Activated T-helper 17 cell treated with anti-CD3 and anti-CD28 coated beads, Interleukin-2, amount 50 U/mL, for 72 hours (primary cell): ENCODE measurements around the gene GNB1. TPM values are rescaled to one million over a fixed set of nuclear protein-coding genes. Genes with fewer than 3 reads are reported as not detected.

Experiments
- ATAC-seq: fragments of 150-1000 bp; cut with Tn5 transposase; replicated peaks from 2 replicates; pipeline ENCODE4 v1.10.0; 2021; ENCODE audit warnings: mild to moderate bottlenecking, moderate library complexity
- H3K27ac Mint-ChIP-seq: one replicate; pipeline ENCODE4 v1.8.0; 2022; ENCODE audit warnings: mixed read lengths
- H3K27me3 Mint-ChIP-seq: one replicate; pipeline ENCODE4 v1.8.0; 2022; ENCODE audit warnings: mixed read lengths
- H3K36me3 Mint-ChIP-seq: one replicate; pipeline ENCODE4 v1.8.0; 2022; ENCODE audit warnings: low read depth, mild to moderate bottlenecking, mixed read lengths
- H3K4me1 Mint-ChIP-seq: one replicate; pipeline ENCODE4 v1.8.0; 2022; ENCODE audit warnings: mixed read lengths
- H3K4me3 Mint-ChIP-seq: one replicate; pipeline ENCODE4 v1.8.0; 2022; ENCODE audit warnings: mild to moderate bottlenecking, mixed read lengths
- H3K9me3 Mint-ChIP-seq: one replicate; pipeline ENCODE4 v1.8.0; 2022; ENCODE audit warnings: mixed read lengths
- total RNA-seq, 2 donors: library from RNA; stranded (reverse); gene quantifications; one replicate each; pipeline ENCODE4 v1.2.3, GENCODE V29; 2022

GNB1 gene
- total RNA-seq, 2 donors from 2014 or later = 266 to 410 TPM

DNA sequence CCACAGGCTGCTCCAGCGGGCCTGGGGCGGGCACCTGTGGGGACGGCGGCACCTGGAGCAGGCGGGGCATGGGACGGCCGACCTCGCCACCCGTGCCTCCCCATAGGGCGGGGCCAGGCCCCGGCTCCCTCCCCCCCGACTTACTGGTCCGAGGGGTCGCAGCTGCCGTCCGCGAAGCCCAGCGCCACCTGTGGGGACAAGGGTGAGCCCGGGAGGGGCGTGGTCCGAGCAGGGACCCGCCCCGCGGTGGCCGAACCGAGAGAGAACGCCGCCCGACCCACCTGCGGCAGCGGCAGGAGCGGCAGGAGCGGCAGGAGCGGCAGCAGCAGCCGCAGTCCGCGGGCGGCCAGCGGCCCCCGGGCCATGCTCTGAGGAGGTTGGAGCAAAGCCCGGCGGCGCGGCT lies 28.0 kb upstream of the GNB1 start, which contains the start of gene TMEM52:
TMEM52 (minus strand) TSS at position 379 of the 403 bp plus-strand sequence; CDS start at position 365, 14 bp downstream.
- H3K4me3 Mint-ChIP-seq = peak within 1 kb of the TSS; percentile 49
- no peak within 1 kb of the TSS for H3K27ac Mint-ChIP-seq
- no peaks in the 10 kb centered on the region for H3K9me3 Mint-ChIP-seq
- H3K36me3 Mint-ChIP-seq = no peaks in the 10 kb centered on the region
- ATAC-seq = peak; percentile 40
- no peaks in the 10 kb centered on the region for H3K4me1 Mint-ChIP-seq
- no peaks in the 10 kb centered on the region for H3K27me3 Mint-ChIP-seq

DNA sequence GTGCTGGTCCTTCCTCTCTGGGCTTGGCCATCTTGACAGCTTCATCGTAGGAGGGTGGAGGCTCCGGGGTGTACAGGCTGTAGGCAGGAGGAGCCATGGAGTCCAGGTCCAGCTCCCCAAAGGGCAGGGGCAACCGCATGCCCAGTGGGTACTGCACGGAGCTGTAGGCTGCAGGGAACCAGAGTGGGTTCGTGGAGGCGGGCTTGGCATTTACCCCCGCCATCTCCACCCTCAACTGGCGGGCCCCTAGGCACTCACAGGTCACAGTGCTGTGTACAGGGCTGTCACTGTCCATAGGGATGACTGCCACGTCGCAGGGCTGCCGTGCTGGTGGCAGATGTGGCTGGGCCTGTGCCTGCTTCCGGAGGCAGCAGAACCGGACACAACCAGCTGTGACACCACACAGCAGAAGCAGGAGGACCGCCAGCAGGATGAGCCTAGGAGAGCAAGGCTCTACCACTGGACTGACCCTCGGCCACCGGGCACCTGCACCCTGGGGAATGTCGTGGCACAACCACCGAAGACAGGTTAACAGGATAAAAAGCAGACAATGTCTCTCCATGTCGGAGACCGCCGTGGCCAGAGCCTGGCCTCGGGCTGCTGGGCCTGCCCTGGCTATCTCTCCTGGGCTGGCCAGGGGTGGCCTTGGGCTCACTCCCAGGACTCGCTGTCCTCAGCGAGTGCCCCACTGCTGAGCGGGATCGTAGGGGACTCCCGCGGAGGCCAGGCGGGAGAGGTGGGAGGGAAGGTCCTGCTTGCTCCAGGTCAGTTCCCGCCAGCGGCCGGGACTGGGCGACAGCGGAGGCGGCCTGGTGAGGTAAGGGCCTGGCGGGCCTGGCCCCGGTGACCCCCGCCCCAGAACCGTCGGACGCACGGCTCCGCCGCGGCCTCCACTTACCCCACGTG lies 27.4 kb upstream of the GNB1 start:
- Mint-ChIP-seq H3K27me3 (no peaks in the 10 kb centered on the region), H3K36me3 (no peaks in the 10 kb centered on the region)
- ATAC-seq = no peak

DNA sequence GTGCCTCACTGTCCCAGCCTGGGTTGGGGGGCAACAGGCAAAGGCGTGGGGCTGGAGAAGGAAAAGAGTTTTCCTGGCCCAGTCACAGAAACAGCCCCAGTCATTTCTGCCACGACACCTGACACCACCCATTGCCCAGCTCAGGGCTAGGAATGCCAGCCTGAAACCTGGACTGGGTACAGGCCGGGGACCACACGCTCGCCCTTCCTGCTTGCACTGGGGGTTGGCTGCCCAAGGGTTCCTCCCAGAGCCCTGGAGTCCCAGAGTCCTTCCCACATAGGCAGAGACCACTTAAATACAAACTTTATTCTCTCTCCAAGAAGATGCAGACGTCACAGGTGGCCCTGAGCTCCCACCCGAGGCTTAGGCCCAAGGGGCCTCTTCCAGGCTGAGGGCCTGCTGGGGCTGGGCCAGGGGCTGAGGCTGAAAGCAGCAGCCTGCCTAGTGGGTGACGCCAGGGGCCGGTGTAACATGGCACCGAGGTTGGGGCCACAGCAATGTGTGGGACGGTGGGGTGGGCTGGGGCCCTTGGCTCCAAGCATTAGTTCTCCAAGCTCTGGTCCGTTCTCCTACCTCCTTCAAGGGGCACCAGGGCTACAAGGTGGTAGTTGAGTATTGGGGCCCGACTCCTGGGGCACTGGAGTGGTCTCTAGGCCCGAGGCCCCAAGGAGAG lies 26.6 kb upstream of the GNB1 start:
- peak overlapping the region; percentile 44 for H3K4me3 Mint-ChIP-seq
- no peaks in the 10 kb centered on the region for H3K27me3 Mint-ChIP-seq
- no peak overlapping the region for H3K27ac Mint-ChIP-seq
- no peaks in the 10 kb centered on the region for H3K36me3 Mint-ChIP-seq
- no peaks in the 10 kb centered on the region for H3K9me3 Mint-ChIP-seq
- no peak for ATAC-seq
- H3K4me1 Mint-ChIP-seq = no peaks in the 10 kb centered on the region

More for the DNA sequence above, 27.4 kb upstream of the GNB1 start:
- H3K9me3 Mint-ChIP-seq = no peaks in the 10 kb centered on the region
- H3K4me3 Mint-ChIP-seq = peak overlapping the region; percentile 44
- no peaks in the 10 kb centered on the region for H3K4me1 Mint-ChIP-seq
- no peak overlapping the region for H3K27ac Mint-ChIP-seq

DNA sequence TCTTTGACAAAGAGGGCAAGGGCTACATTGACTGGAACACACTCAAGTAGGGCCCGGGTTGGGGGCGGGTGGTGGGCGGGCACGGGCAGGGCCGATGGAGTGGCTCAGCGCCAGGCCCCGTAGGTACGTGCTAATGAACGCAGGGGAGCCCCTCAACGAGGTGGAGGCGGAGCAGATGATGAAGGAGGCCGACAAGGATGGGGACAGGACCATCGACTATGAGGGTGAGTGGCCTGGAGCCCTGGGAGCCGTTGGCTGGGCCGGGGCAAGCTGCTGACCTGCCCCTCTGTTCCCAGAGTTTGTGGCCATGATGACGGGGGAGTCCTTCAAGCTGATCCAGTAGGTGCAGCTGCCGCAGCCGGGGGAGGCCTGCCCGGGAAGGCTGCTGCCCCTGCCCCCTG lies 26.0 kb upstream of the GNB1 start:
- Mint-ChIP-seq H3K4me3 (no peak overlapping the region), H3K27ac (no peak overlapping the region)
- no peak for ATAC-seq

DNA sequence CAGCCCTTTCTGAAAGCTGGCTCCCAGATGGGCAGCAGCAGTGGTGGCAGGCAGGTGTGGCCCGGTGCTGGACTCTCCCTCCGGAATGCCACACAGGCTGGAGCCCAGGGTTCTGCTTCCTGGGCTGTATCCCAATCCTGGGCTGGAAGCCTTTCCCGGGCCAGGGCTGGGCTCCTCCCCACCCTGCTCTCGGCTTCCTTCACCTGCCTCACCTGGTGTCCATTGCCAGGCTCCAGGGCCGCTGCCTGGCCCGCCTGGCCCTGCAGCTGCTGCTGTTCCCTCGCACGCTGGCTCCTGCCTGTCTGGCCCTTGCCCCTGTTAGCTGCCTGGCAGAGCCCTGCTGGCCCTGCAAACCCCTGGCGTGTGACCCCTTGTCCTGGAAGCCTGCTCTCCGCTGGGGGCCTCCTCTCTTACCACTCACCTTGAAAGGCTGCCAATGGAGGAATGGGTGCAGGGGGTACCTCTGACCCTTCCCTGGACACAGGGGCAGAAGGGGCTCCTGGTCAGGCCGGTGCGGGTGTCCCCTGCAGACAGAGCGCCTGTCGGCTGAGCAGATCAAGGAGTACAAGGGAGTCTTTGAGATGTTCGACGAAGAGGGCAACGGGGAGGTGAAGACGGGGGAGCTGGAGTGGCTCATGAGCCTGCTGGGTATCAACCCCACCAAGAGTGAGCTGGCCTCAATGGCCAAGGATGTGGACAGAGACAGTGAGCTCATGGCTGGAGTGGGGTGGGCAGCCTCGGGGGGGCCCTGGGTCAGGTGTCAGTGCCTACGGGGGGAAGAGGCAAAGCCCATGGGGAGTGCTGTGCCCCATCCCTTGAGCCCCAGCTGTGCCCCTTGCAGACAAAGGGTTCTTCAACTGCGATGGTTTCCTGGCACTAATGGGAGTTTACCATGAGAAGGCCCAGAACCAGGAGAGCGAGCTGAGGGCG lies 25.3 kb upstream of the GNB1 start:
- Mint-ChIP-seq H3K4me1 (no peaks in the 10 kb centered on the region), H3K36me3 (no peaks in the 10 kb centered on the region), H3K27me3 (no peaks in the 10 kb centered on the region), H3K9me3 (no peaks in the 10 kb centered on the region), H3K4me3 (no peak overlapping the region), H3K27ac (no peak overlapping the region)
- no peak for ATAC-seq

More for the DNA sequence above, 26.0 kb upstream of the GNB1 start:
- Mint-ChIP-seq H3K36me3 (no peaks in the 10 kb centered on the region), H3K4me1 (no peaks in the 10 kb centered on the region), H3K27me3 (no peaks in the 10 kb centered on the region), H3K9me3 (no peaks in the 10 kb centered on the region)

DNA sequence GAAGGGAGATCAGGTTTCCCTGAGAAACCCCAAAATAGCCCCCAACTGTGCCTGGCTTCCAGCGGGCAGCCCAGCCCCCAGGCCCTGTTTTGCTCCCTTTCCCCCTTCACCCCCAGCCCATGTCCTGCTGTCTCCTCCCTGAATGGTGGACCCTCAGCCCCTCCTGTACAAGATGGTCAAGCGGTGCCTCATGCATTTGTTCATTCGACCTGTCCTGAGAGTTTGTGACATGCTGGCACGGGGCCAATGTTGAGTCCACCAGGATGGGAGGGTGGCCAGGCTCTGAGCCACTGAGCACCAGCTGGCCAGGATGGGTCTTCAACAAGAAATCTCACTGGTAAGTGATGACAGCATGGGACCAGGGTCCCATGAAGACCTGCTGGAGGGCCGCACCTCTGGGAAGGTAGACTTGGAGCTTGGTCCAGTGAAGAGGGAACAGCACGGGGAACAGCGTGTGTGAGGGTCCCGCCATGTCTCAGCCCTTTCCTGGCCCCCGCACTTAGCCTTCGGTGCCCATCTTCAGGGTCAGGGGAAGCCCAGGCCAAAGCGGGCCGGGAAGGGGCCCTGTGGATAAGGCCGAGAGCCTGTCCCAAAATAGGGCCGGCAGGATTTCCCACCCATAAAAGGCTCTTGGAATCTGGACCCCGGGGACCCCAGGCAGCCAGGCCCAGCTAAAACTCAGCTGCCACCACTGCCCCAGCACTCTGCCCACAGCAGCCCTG lies 24.2 kb upstream of the GNB1 start, which contains the start of gene CALML6:
CALML6 (plus strand) TSS at position 290 of the 722 bp plus-strand sequence; CDS start at position 311, 21 bp downstream.
- no peak for ATAC-seq
- Mint-ChIP-seq H3K36me3 (no peaks in the 10 kb centered on the region), H3K9me3 (no peaks in the 10 kb centered on the region), H3K4me1 (peaks cover under 1% of the 10 kb centered on the region), H3K27ac (no peak within 1 kb of the TSS), H3K27me3 (no peaks in the 10 kb centered on the region), H3K4me3 (no peak within 1 kb of the TSS)

DNA sequence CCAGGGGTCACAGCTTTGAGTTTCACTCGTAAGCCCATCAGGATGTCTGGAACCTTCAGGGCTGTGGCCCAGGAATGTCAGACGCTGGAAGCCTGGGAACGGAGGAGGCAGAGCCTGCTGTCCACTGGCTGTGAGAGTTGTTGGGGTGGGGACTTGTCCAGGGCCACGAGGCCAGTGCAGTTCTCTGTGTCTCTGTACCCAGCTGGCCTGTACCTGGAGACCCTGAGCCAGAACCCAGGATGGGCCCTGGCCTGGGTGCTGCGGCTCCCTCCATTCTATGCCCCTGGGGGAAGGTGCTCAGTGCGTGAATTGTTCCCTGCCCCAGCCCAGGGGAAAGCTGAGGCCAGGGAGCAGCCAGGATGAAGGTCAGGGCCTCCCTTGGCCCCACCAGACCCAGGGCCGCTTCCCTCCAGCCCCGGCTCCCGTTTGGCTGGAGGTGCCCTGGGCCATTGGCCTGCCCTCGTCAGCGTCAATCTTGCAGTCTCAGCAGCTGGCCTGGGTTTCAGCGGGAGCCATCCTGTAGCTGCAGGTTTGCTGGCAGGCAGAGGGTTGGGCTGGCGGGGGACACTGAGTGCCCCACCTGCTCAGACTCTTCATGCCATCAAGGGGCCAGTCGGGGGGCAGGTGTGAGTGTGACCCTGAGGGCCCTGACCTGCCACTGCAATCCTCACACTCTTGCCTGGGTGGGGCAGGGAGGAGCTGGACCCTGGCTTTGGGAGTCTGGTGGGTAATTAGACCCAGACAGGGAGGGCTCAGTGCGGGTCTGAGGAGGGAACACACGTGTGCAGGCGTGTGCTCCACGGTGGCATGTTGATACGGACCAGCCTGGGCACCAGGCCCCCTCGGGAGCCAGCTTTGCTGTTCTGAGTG lies 23.4 kb upstream of the GNB1 start:
- H3K4me3 Mint-ChIP-seq = no peak overlapping the region
- ATAC-seq = no peak
- no peaks in the 10 kb centered on the region for H3K9me3 Mint-ChIP-seq
- H3K4me1 Mint-ChIP-seq = peaks cover 3% of the 10 kb centered on the region
- H3K36me3 Mint-ChIP-seq = no peaks in the 10 kb centered on the region
- no peaks in the 10 kb centered on the region for H3K27me3 Mint-ChIP-seq
- no peak overlapping the region for H3K27ac Mint-ChIP-seq

DNA sequence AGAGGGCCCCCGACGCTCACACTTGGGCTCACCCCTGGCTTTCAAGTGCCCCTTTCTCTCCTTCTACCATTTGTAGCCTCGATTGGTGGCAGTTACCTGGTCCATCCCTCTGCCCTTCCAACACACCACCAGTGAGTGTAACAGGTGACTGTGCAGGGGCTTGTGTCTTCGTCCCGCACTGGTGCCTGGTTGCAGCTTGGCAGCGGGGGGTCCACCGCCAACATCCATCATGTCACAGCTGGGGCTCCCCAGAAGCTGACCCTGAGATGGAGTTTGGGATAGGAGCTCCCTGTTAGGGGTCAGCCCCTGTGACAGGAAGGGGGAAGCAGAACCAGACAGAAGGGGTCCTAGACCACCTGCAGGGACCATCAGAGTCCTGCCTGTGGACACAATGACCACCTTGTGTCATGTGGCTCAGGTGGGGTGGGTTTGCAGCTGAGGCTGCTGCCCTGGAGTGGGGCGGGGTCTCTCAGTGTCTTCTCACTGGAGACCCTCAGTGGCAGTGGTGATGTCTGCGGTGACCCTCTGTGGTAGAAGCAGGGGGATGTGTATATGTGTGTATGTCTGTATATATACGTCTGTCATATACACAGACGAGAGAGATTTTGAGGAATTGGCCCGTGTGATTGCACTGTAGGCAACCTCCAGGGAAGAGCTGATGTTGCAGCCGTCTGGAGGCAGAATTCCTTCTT lies 20.6 kb upstream of the GNB1 start:
- Mint-ChIP-seq H3K4me1 (peaks cover 4% of the 10 kb centered on the region), H3K9me3 (no peaks in the 10 kb centered on the region), H3K27ac (no peak overlapping the region), H3K27me3 (no peaks in the 10 kb centered on the region), H3K4me3 (no peak overlapping the region), H3K36me3 (no peaks in the 10 kb centered on the region)
- ATAC-seq = no peak

DNA sequence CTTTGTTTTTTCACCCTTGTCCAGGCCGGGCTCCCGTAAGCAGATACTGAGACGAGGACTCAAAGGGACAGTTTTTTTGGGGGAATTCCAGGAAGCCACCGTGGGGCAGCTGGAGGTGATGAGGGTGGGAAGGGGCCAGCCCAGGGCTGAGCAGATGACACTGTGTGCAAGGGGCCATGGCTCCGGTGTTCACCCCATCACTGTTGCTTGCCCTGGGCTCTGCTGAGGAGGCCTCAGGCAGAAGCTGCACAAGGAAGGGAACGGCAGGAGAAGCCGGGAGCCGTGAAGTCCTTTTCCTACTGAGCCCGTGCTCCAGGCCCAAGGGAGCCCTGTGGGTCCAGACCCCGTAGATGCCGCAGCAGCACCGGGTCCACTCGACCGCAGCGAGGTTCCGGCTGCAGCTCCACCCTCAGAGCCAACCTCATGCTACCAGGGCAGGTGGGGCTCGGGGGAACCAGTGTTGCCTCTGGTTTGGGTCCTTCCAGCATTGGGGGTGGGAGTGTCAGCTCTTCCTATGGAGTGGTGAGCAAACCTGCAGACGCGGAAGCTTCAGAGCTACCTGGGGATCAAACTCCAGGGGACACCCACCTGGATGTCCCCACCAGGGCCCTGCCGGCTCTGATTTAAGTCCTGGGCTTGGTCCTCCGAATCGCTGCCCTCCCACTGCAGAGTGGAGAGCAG lies 19.9 kb upstream of the GNB1 start:
- peak overlapping the region; percentile 85 for H3K4me3 Mint-ChIP-seq
- H3K4me1 Mint-ChIP-seq = peaks cover 10% of the 10 kb centered on the region
- H3K27ac Mint-ChIP-seq = peak overlapping the region; percentile 76
- no peaks in the 10 kb centered on the region for H3K9me3 Mint-ChIP-seq
- no peak for ATAC-seq
- H3K36me3 Mint-ChIP-seq = no peaks in the 10 kb centered on the region
- no peaks in the 10 kb centered on the region for H3K27me3 Mint-ChIP-seq

DNA sequence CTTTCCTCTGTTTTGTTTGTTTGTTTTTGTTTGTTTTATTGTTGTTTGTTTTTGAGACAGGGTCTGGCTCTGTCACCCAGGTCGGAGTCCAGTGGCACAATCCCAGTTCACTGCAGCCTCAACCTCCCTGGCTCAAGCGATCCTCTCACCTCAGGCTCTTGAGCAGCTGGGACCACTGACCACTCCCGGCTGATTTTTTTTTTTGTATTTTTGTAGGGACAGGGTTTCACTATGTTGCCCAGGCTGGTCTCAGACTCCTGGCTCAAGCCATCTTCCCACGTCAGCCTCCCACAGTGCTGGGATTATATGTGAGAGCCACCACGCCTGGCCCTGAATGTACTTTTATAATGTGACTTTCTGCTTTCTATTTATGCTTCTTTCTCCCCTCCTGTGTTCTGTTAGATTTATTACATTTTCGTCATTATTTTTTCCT lies 19.2 kb upstream of the GNB1 start:
- H3K27me3 Mint-ChIP-seq = no peaks in the 10 kb centered on the region
- no peaks in the 10 kb centered on the region for H3K36me3 Mint-ChIP-seq
- peak overlapping the region; percentile 85 for H3K4me3 Mint-ChIP-seq
- H3K4me1 Mint-ChIP-seq = peaks cover 10% of the 10 kb centered on the region
- no peak for ATAC-seq
- H3K9me3 Mint-ChIP-seq = no peaks in the 10 kb centered on the region
- H3K27ac Mint-ChIP-seq = peak overlapping the region; percentile 76

DNA sequence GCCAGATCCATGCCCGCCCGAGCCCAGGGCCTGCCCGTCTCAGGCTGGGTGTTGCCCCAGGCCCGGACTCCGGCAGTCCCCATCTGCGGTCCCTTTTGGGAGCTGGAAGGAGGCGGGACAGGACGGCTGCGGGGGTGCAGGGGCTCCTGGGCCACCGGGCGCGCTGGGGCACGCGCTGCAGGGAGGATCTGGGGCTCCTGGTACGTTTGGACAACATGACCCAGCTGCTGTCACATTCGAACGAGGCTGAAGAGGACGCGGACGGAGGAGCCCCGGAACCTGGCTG lies 17.6 kb upstream of the GNB1 start:
- no peak for ATAC-seq
- H3K36me3 Mint-ChIP-seq = no peaks in the 10 kb centered on the region
- peaks cover 10% of the 10 kb centered on the region for H3K4me1 Mint-ChIP-seq
- H3K27ac Mint-ChIP-seq = no peak overlapping the region
- no peaks in the 10 kb centered on the region for H3K27me3 Mint-ChIP-seq
- no peaks in the 10 kb centered on the region for H3K9me3 Mint-ChIP-seq
- peak overlapping the region; percentile 85 for H3K4me3 Mint-ChIP-seq

DNA sequence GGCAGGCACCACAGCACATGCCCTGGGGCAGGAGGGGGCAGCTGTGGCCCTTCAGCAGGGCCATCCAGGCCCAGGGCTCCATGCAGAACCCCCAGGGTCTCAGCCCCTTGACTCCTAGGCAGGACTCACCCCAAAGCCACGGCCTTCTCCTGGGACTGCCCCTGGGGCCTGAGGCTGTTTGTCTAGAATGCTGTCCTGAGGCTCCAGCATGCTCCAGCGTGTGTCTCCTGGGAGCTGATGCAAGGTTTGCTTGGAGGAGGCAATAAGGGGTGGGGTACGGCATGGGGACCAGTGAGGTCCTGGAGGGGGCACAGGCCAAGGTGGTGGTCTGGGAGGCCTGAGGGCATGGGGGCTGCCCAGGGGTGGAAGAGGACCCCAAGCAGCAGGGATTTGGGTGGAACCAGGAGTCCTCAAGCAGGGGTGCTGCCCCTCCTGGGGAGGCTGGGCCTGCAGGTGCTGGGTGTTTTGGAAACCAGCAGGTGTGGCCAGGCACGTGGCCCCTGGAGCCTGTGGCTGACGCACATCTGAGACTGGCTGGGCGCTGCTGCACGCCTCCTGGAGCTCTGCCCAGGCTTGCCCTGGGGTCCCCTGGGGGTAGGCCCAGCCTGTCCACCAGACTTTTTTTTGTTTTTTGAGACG lies 16.3 kb upstream of the GNB1 start:
- peaks cover 10% of the 10 kb centered on the region for H3K4me1 Mint-ChIP-seq
- no peaks in the 10 kb centered on the region for H3K9me3 Mint-ChIP-seq
- no peak overlapping the region for H3K4me3 Mint-ChIP-seq
- H3K27me3 Mint-ChIP-seq = no peaks in the 10 kb centered on the region
- no peak overlapping the region for H3K27ac Mint-ChIP-seq
- H3K36me3 Mint-ChIP-seq = no peaks in the 10 kb centered on the region
- no peak for ATAC-seq
